SK-N-SH (cell line): ENCODE results near the gene DCLK1. TPM values are rescaled to one million over a fixed set of nuclear protein-coding genes. Genes with fewer than 3 reads are reported as not detected.
A peak's percentile ranks its signal among the peaks of the same experiment; 100 is the strongest.

Experiments used
- CTCF ChIA-PET: fragments of 300-600, 350-600 bp; formaldehyde crosslinking; extraction: SDS; loops from one replicate; lab custom pipeline; 2021; lab: Yijun Ruan, JAX
- POLR2A ChIA-PET: fragments of 350-600 bp; sonication (Branson Sonifier 250); formaldehyde crosslinking; extraction: SDS; loops from one replicate; lab custom pipeline; 2020; ENCODE audit warnings: antibody characterized with exemption, inconsistent platforms; lab: Yijun Ruan, JAX
- DNase-seq: peaks from one replicate; pipeline ENCODE4 v3.0.0; 2012
- H2AFZ ChIP-seq: fragments of 200-600 bp; sonication (generic); 2 replicates; pipeline ENCODE4 v1.8.1; 2016; ENCODE audit warnings: antibody characterized with exemption, mild to moderate bottlenecking, low read depth
- H3F3A ChIP-seq: fragments of 200-600 bp; sonication (generic); replicated peaks from 2 replicates; pipeline ENCODE3; 2016; ENCODE audit warnings: antibody characterized with exemption, mild to moderate bottlenecking; ENCODE audit not compliant: insufficient read depth
- H3K27ac ChIP-seq, 2 experiments: fragments of 200-500 bp in 1 of 2; fragments of 200-600 bp in 1 of 2; sonication (Bioruptor generic) in 1 of 2; sonication (generic), shearing (Covaris generic) in 1 of 2; 2 replicates each; pipeline versions ENCODE4 v1.5.1 to v1.6.1; 2014 to 2016; ENCODE audit warnings: low read depth in 2 of 2, inconsistent platforms in 1 of 2, low read length in 1 of 2, mild to moderate bottlenecking in 1 of 2, mixed read lengths in 1 of 2
- H3K27me3 ChIP-seq: fragments of 200-600 bp; sonication (generic), shearing (Covaris generic); 2 replicates; pipeline ENCODE4 v1.6.1; 2016; ENCODE audit warnings: mixed run types; ENCODE audit not compliant: insufficient read depth
- H3K36me3 ChIP-seq, 2 experiments: fragments of 200-500 bp in 1 of 2; fragments of 200-600 bp in 1 of 2; sonication (Bioruptor generic) in 1 of 2; sonication (generic) in 1 of 2; replicated peaks in 1 of 2; 2 replicates each; pipeline versions ENCODE3 to v1.5.1; 2014 to 2016; ENCODE audit warnings: low read length in 1 of 2, mild to moderate bottlenecking in 1 of 2; ENCODE audit not compliant: insufficient read depth in 2 of 2, control insufficient read depth in 1 of 2
- H3K4me1 ChIP-seq, 2 experiments: fragments of 200-500 bp in 1 of 2; fragments of 200-600 bp in 1 of 2; sonication (Bioruptor generic) in 1 of 2; sonication (generic), shearing (Covaris generic) in 1 of 2; 2 replicates each; pipeline versions ENCODE4 v1.5.1 to v1.6.1; 2014 to 2016; ENCODE audit warnings: low read depth in 1 of 2, low read length in 1 of 2, mixed run types in 1 of 2; ENCODE audit not compliant: insufficient read depth in 2 of 2, control insufficient read depth in 1 of 2
- H3K4me2 ChIP-seq: fragments of 200-600 bp; sonication (generic), shearing (Covaris generic); 2 replicates; pipeline ENCODE4 v1.6.1; 2017; ENCODE audit warnings: mixed run types
- H3K4me3 ChIP-seq, 2 experiments: fragments of 200-500 bp in 1 of 2; fragments of 200-600 bp in 1 of 2; sonication (Bioruptor generic) in 1 of 2; sonication (generic), shearing (Covaris generic) in 1 of 2; 2 replicates each; pipeline versions ENCODE4 v1.5.1 to v1.8.1; 2014 to 2016; ENCODE audit warnings: low read depth in 2 of 2, inconsistent platforms in 1 of 2, low read length in 1 of 2, mild to moderate bottlenecking in 1 of 2, mixed read lengths in 1 of 2, moderate library complexity in 1 of 2
- H3K79me2 ChIP-seq: fragments of 200-600 bp; sonication (generic); 2 replicates; pipeline ENCODE4 v1.8.1; 2017; ENCODE audit warnings: mild to moderate bottlenecking; ENCODE audit not compliant: insufficient read depth
- H3K9ac ChIP-seq: fragments of 200-600 bp; sonication (generic); 2 replicates; pipeline ENCODE4 v1.6.1; 2017; ENCODE audit warnings: mixed run types
- H3K9me2 ChIP-seq: fragments of 200-600 bp; sonication (generic); 2 replicates; pipeline ENCODE4 v1.6.1; 2017; ENCODE audit warnings: mixed run types
- H3K9me3 ChIP-seq: fragments of 200-600 bp; sonication (generic); 2 replicates; pipeline ENCODE4 v1.6.1; 2017; ENCODE audit warnings: mixed run types, mild to moderate bottlenecking, moderate library complexity
- H4K20me1 ChIP-seq: fragments of 200-600 bp; sonication (generic); 2 replicates; pipeline ENCODE4 v1.6.1; 2017; ENCODE audit warnings: mild to moderate bottlenecking, mixed run types; ENCODE audit not compliant: insufficient read depth
- CHD2 ChIP-seq: fragments of 150-350 bp; IDR thresholded peaks from 2 replicates; pipeline ENCODE4 v1.6.1; 2018; ENCODE audit warnings: low read length; ENCODE audit not compliant: partially characterized antibody
- CTCF ChIP-seq: fragments of 200-600 bp; sonication (generic); IDR thresholded peaks from 2 replicates; pipeline ENCODE4 v1.6.1; 2017; ENCODE audit warnings: antibody characterized with exemption, mild to moderate bottlenecking, moderate library complexity
- ELF1 ChIP-seq: IDR thresholded peaks from 2 replicates; pipeline ENCODE4 v1.4.0; 2012
- EP300 ChIP-seq, 2 experiments: IDR thresholded peaks; 2 replicates each; pipeline versions ENCODE4 v1.4.0 to v1.6.1; 2012; ENCODE audit warnings: borderline replicate concordance in 1 of 2, low read depth in 1 of 2, low read length in 1 of 2
- EZH2phosphoT487 ChIP-seq: fragments of 200-600 bp; sonication (generic); IDR thresholded peaks from 2 replicates; pipeline ENCODE4 v1.6.1; 2017; ENCODE audit warnings: low read depth, mixed run types, mild to moderate bottlenecking, antibody characterized with exemption, moderate library complexity, borderline replicate concordance
- FOXJ3 ChIP-seq: sonication (generic); formaldehyde crosslinking; IDR thresholded peaks from 2 replicates; pipeline ENCODE4 v1.5.1; 2020; ENCODE audit warnings: mild to moderate bottlenecking, missing genetic modification reagents
- GATA2 ChIP-seq: sonication (generic); formaldehyde crosslinking; IDR thresholded peaks from 2 replicates; pipeline ENCODE4 v1.5.0; 2020; ENCODE audit warnings: mild to moderate bottlenecking, missing genetic modification reagents
- JUND ChIP-seq: IDR thresholded peaks from 2 replicates; pipeline ENCODE4 v1.4.0; 2012
- MXI1 ChIP-seq: IDR thresholded peaks from 2 replicates; pipeline ENCODE4 v1.6.1; 2012; ENCODE audit warnings: mild to moderate bottlenecking, low read depth, low read length, improper control_type of control experiment
- NFIC ChIP-seq: IDR thresholded peaks from 2 replicates; pipeline ENCODE4 v1.4.0; 2012; ENCODE audit warnings: borderline replicate concordance
- POLR2AphosphoS5 ChIP-seq: IDR thresholded peaks from 2 replicates; pipeline ENCODE4 v1.6.1; 2012; ENCODE audit warnings: low read depth, low read length
- RAD21 ChIP-seq: IDR thresholded peaks from 2 replicates; pipeline ENCODE4 v1.6.1; 2012; ENCODE audit warnings: mild to moderate bottlenecking, low read length
- RCOR1 ChIP-seq: fragments of 150-350 bp; IDR thresholded peaks from 2 replicates; pipeline ENCODE4 v1.6.1; 2017; ENCODE audit warnings: antibody characterized with exemption, low read length
- RFX5 ChIP-seq: IDR thresholded peaks from 2 replicates; pipeline ENCODE4 v1.6.1; 2012; ENCODE audit warnings: mild to moderate bottlenecking, improper control_type of control experiment, low read length
- RXRA ChIP-seq: IDR thresholded peaks from 2 replicates; pipeline ENCODE4 v1.4.0; 2012; ENCODE audit warnings: low read depth, mild to moderate bottlenecking, borderline replicate concordance
- SIN3A ChIP-seq: IDR thresholded peaks from 2 replicates; pipeline ENCODE4 v1.6.1; 2012; ENCODE audit warnings: low read depth, mild to moderate bottlenecking, low read length, moderate library complexity, borderline replicate concordance
- SMC3 ChIP-seq: IDR thresholded peaks from 2 replicates; pipeline ENCODE4 v1.6.1; 2012; ENCODE audit warnings: low read depth, low read length, improper control_type of control experiment
- TEAD4 ChIP-seq: IDR thresholded peaks from 2 replicates; pipeline ENCODE4 v1.4.0; 2012; ENCODE audit warnings: mild to moderate bottlenecking, borderline replicate concordance; ENCODE audit not compliant: insufficient read depth
- YY1 ChIP-seq: IDR thresholded peaks from 2 replicates; pipeline ENCODE4 v1.4.0; 2012; ENCODE audit warnings: low read depth, mild to moderate bottlenecking
- ZBTB33 ChIP-seq: IDR thresholded peaks from 2 replicates; pipeline ENCODE4 v1.4.0; 2012; ENCODE audit warnings: low read depth, borderline replicate concordance
- WGBS: methylation state at CpG from one replicate; pipeline ENCODE4 v1.1.6; 2017; ENCODE audit warnings: low lambda C conversion rate; 5-methylcytosine and 5-hydroxymethylcytosine counted together
- polyA plus RNA-seq, 3 experiments: library from polyadenylated mRNA; depleted of rRNA; stranded (reverse); fragments of >200 nt; gene quantifications; 2 replicates each; pipeline ENCODE4 v1.2.3, GENCODE V29; 2012

DCLK1 gene
- polyA plus RNA-seq, 1 of the 3 experiments (the other 2 are of a cell fraction): 1.1 TPM

GRCh38 chr13:35953537-35954206 is 177.5 kb downstream of the DCLK1 start:
- DNase-seq: peak; percentile 74
- Histone ChIP-seq H3K9ac (peak overlapping the region; percentile 30; the same call in 1 of the 2 replicates), H3F3A (no peaks in the 10 kb centered on the region), H3K4me1 (peaks cover 0 to 7% of the 10 kb centered on the region in 2 experiments; a peak in 3 of 4 replicates), H3K9me2 (no peaks in the 10 kb centered on the region), H3K4me3 (peak overlapping the region; percentile 32 to 42), H2AFZ (peak overlapping the region; percentile 18; the same call in 1 of the 2 replicates), H4K20me1 (no peaks in the 10 kb centered on the region), H3K9me3 (no peaks in the 10 kb centered on the region), H3K27me3 (no peaks in the 10 kb centered on the region), H3K4me2 (no peak overlapping the region), H3K27ac (peak overlapping the region; percentile 43 to 83; a peak in 3 of 4 replicates), H3K36me3 (no peaks in the 10 kb centered on the region), H3K79me2 (no peaks in the 10 kb centered on the region)
- ChIA-PET CTCF (interaction anchor here (0.6 to 3.8 kb wide), 37 partner anchors 8 to 1002 kb away, joined by 3 to 29 read pairs (median 5); no protein-coding TSS in a partner anchor), POLR2A (interaction anchor here (0.6 to 1.1 kb wide), 8 partner anchors 164 to 482 kb away, joined by 3 to 7 read pairs (median 4); partner anchors contain the start of gene MAB21L1)
- TF ChIP-seq CHD2 (peak; percentile 58), FOXJ3 (CRISPR knock-in tag) (peak; percentile 74), SMC3 (peak; percentile 70), CTCF (peak; percentile 90), EP300 (IDR thresholded peaks at IDR 0.05; ENCODE audit: borderline replicate concordance in 1 of 2, low read depth in 1 of 2, low read length in 1 of 2) (peak in 1 of 2 experiments; percentile 51; a peak in 2 of 4 replicates), TEAD4 (no peak), RAD21 (peak; percentile 95), RFX5 (peak; percentile 19; the same call in 1 of the 2 replicates), NFIC (peak; percentile 48; the same call in 1 of the 2 replicates), ELF1 (no peak), SIN3A (no peak), JUND (no peak), MXI1 (peak; percentile 40; the same call in 1 of the 2 replicates), RXRA (no peak), EZH2phosphoT487 (no peak), POLR2AphosphoS5 (no peak)
- WGBS: 6% methylated on average over 11 of the region's 12 CpGs

- H3K4me2 ChIP-seq: no peak overlapping the region
- H3K9ac ChIP-seq: no peak overlapping the region
- no peak overlapping the region for H3K4me3 ChIP-seq
- 75% methylated on average over 4 of the region's 4 CpGs for WGBS
- no peaks in the 10 kb centered on the region for H3K4me1 ChIP-seq
- H4K20me1 ChIP-seq: no peaks in the 10 kb centered on the region
- no peaks in the 10 kb centered on the region for H3F3A ChIP-seq
- DNase-seq: no peak
- CTCF ChIA-PET: interaction anchor here (1.2 to 2.1 kb wide), 3 partner anchors 12 to 159 kb away, joined by 4 to 7 read pairs (median 4); no protein-coding TSS in a partner anchor
- POLR2A ChIA-PET: no interaction called here
- H3K79me2 ChIP-seq: no peaks in the 10 kb centered on the region
- TF ChIP-seq YY1 (no peak), SMC3 (no peak), RCOR1 (no peak), GATA2 (CRISPR knock-in tag) (no peak), ZBTB33 (no peak), RAD21 (no peak)
- no peaks in the 10 kb centered on the region for H3K27me3 ChIP-seq
- no peak overlapping the region for H3K27ac ChIP-seq
- H2AFZ ChIP-seq: no peak overlapping the region
- no peaks in the 10 kb centered on the region for H3K9me3 ChIP-seq
- H3K36me3 ChIP-seq: no peaks in the 10 kb centered on the region
- no peaks in the 10 kb centered on the region for H3K9me2 ChIP-seq
Measured at GRCh38 chr13:35947315-35947714, 183.9 kb downstream of the DCLK1 start.
